ENCODE measurements around the gene ARL16.

DNA sequence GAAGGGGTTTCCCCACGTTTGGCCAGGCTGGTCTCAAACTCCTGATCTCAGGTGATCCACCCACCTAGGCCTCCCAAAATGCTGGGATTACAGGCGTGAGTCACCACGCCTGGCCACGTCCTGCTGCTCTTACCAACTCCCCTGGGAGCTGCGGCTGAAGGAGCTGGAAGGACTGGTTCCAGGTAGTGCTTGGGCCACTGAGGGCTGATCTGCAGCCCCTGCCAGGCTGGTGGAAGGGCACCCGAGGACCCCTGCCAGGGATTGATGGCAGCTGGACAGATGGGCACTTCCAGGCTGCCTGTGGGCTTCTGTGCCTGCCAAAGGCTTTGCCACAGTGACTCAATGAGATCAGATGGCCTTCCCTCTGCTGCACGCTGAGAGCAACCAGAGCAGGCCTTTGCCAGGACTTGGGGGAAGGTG, 19.5 kb downstream of the ARL16 start:
- TF ChIP-seq, protein P1, sequence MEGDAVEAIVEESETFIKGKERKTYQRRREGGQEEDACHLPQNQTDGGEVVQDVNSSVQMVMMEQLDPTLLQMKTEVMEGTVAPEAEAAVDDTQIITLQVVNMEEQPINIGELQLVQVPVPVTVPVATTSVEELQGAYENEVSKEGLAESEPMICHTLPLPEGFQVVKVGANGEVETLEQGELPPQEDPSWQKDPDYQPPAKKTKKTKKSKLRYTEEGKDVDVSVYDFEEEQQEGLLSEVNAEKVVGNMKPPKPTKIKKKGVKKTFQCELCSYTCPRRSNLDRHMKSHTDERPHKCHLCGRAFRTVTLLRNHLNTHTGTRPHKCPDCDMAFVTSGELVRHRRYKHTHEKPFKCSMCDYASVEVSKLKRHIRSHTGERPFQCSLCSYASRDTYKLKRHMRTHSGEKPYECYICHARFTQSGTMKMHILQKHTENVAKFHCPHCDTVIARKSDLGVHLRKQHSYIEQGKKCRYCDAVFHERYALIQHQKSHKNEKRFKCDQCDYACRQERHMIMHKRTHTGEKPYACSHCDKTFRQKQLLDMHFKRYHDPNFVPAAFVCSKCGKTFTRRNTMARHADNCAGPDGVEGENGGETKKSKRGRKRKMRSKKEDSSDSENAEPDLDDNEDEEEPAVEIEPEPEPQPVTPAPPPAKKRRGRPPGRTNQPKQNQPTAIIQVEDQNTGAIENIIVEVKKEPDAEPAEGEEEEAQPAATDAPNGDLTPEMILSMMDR (IDR thresholded peaks at IDR 0.05; ENCODE audit: insufficient read depth, low read depth, low read length), result no peak
- TF ChIP-seq EZH2 (IDR thresholded peaks at IDR 0.05; ENCODE audit: insufficient read depth, low read length), result no peak

All from astrocyte (in vitro differentiated cells and primary cell).